Endometrial microvascular endothelial cells (primary cell): ENCODE results near the gene MRPL20. TPM values are rescaled to one million over a fixed set of nuclear protein-coding genes. Genes with fewer than 3 reads are reported as not detected.
"Not testable (repeated sequence)": the region's sequence is repeated elsewhere in the genome, so short reads cannot be mapped to it uniquely, and the experiment has no call there.

ENCODE experiments used
- in situ Hi-C: cut with HindIII; loops from 2 replicates; pipeline ENCODE4 v1.10.0; 2017; ENCODE audit warnings: low sequenced_read_pairs, low pct_unique_long_range_greater_than_20kb; ENCODE audit errors: inconsistent ontology term
- total RNA-seq: library from RNA; depleted of rRNA; stranded (reverse); fragments of >200 nt; gene quantifications from one replicate; pipeline ENCODE4 v1.2.3, GENCODE V29; 2015; ENCODE audit errors: inconsistent ontology term

The MRPL20 gene
- total RNA-seq, 1 donor from 2014 or later = 180 TPM

GRCh38 chr1:1428967-1429366 lies 21.9 kb upstream of the MRPL20 start:
- in situ Hi-C loops = not testable (repeated sequence)

- in situ Hi-C loops = no loop called here
Measured at GRCh38 chr1:1428174-1428573, 21.1 kb upstream of the MRPL20 start.

- in situ Hi-C loops = no loop called here
Measured at GRCh38 chr1:1427820-1428148, 20.7 kb upstream of the MRPL20 start.

GRCh38 chr1:1427106-1427819 lies 20.2 kb upstream of the MRPL20 start:
- in situ Hi-C loops = no loop called here

DNA sequence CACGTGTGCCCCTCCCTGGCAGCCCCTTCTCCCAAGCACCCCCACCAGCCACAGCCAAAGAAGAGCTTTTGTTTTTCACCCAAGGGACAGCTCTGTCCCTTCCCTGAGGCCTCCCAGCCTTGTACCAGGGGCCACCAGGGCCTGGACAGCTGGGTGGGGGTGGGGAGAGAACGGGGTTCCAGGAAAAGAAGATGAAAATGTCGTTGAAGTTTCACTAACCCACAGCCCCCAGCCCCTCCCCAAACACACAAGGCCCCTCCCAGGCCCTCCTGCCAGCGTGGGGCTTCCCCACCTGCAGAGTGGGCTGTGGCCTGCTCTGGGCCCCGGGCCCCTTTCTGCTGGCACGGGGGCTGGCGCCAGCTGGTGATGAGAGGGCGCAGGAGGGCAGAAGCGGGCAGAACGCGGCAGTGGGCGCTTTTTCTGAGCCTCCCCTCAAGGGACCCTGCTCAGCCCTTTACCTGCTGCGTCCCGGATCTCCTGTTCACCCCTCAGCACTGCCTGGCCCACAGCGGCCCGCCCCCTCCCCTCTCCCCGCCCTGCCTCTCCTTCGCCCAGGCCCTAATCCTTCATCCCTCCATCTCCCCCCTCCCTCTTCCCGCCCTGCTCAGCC lies 19.5 kb upstream of the MRPL20 start:
- in situ Hi-C loops = no loop called here

DNA sequence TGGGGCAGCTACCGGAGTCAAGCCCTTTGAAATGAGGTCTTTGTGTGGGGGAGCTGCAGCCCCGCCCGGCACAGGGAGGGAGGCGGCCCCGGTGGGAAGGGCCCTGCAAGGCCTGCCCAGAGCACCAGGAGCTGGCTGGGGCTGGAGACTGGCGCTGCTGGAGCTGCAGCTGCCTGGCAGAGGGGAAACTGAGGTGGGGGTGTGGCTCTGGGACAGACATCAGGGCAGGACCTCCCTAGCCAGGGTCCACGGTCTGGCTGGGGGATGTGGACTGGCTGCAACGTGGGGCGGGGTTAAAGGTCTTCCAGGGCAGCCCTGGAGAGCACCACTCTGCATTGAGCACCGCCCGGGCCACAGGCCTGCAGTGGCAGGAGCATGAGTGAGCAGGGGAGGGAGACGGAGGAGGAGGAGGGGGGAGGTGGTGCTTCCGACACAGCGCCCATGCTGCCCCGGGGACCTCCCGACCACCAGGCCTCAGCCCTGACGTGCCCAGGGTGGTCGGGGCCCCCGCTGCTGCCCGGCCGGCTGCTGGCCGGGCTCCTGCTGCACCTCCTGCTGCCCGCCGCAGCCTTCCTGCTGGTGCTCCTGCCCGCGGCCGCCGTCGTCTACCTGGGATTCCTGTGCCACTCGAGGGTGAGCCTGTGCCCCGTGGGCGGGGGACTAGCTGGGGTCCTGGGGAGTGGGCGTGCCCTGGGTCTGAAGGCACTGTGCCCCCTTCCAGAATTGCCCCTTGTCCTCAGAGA lies 18.8 kb upstream of the MRPL20 start:
- in situ Hi-C loops = no loop called here

GRCh38 chr1:1425426-1425752 lies 18.3 kb upstream of the MRPL20 start:
- in situ Hi-C loops = no loop called here

- in situ Hi-C loops = no loop called here
Measured at GRCh38 chr1:1424707-1425106, 17.6 kb upstream of the MRPL20 start.

GRCh38 chr1:1423245-1423597 lies 16.1 kb upstream of the MRPL20 start:
- in situ Hi-C loops = no loop called here

DNA sequence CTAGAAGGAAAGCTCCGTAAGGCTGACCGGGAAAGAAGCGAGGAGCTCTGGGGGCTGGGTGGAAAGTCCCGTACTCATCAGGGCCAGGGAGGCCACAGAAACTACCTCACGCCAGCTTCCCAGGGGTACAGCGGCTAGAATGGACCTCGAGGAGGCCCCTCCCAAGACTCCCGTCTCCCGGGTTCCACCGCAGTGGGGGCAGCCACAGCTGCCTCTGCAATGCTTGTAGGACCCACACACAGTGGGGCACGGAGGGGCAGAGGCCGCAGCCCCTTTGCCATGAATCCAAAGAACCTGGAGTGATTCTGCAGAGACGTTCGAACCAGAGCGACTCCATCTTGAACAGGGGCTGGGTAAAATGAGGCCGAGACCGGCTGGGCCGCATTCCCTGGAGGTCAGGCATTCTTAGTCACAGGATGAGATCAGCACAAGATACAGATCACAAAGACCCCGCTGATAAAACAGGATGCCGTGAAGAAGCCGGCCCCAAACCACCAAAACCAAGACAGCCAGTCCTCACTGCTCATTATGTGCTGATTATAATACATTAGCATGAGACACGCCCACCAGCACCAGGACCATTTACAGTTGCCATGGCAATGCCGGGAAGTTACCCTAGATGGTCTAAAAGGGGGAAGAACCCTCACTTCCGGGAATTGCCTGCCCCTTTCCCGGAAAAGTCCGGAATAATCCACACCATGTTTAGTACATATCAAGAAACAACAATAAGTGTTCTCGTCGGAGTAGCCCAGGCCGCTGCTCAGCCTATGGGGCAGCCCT lies 15.6 kb upstream of the MRPL20 start:
- in situ Hi-C loops = no loop called here

GRCh38 chr1:1421907-1422464 lies 14.9 kb upstream of the MRPL20 start:
- in situ Hi-C loops = no loop called here

GRCh38 chr1:1421147-1421906 lies 14.2 kb upstream of the MRPL20 start, which contains the start of gene ANKRD65:
Gene ANKRD65, minus strand, starts transcription at chr1:1421276. Its CDS starts 271 bp downstream, at chr1:1421005.
- in situ Hi-C loops = no loop called here

GRCh38 chr1:1420654-1421141 lies 13.6 kb upstream of the MRPL20 start:
- in situ Hi-C loops = no loop called here

DNA sequence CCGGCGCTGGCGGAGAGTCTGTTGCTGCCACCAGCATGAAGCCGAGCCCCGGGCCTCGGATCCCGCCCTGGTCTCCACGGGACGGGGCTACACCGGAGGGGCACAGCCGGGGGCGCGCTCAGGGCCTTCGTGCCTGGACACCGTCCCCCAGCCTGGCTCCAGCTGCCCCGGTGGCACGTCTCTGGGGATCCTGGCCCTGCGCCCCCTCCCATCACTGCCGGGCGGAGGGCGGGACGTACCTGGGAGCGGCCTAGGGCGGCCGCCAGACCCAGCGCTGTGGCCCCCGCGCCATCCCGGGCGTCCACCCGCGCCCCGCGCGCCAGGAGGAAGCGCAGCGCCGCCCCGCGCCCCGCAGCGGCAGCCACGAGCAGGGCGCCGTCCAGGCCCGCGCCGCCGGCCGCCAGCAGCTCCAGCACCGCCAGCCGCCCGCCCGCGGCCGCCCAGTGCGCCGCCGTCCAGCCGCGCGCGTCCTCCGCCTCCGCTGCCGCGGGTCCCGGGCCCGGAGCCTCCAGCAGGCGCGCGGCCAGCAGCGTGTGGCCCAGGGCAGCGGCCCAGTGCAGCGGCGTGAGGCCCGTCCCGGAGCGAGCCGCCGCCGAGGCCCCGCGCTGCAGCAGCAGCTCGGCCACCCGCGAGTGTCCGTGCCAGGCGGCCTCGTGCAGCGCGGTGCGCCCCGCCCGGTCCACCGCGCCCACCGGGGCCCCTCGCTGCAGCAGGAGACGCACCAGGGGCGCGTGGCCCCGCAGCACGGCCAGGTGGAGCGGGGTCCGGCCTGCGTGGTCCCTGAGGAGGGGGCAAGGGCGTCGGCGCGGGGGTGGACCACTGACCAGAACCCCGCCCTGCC lies 12.9 kb upstream of the MRPL20 start:
- in situ Hi-C loops = no loop called here

GRCh38 chr1:1419363-1419812 lies 12.3 kb upstream of the MRPL20 start:
- in situ Hi-C loops = no loop called here

DNA sequence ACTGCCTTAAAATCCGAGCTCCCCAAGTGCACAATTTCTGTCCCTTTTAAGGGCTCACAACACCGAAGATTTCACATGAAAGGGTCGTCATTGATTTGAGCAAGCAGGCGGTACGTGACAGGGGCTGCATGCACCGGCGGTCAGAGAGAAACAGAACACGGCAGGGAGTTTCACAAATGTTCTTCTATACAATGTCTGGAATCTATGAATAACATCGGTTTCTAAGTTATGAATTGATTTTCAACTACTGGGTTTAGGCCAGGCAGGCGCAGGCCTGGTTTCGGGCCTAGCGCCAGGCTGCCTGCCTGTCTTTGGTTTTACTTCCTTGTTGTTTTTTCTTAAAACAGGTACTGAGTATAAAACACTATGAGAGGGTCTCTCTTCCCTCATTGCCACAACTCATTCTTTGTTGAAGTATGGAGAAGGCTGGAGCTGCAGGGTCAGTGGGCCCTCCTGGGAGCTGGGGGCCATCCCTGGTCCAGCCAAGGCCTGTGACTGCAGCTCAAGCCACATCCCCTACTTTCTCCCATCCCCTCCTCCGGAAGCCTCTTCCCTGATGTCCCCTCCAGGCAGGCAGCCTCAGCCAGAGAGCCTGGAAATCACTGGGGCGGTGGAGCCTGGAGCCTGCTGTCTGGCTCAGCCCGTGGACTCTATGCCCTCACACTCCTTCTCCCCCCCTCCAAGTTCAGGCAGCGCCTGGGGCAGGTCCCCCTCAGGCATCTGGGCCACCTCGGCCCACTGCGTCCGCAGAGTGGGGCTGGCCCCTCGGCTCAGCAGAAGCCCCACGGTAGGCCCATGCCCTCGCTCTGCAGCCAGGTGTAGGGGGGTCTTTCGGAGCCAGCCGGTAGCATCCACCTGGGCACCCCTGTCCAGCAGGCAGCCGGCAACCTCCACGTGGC lies 11.6 kb upstream of the MRPL20 start:
- in situ Hi-C loops = no loop called here
